Breast epithelium (tissue), 4 donors: ENCODE results near the gene NLGN4Y. TPM values are rescaled to one million over a fixed set of nuclear protein-coding genes. Genes with fewer than 3 reads are reported as not detected.
A peak's percentile ranks its signal among the peaks of the same experiment; 100 is the strongest.

Experiments used
- DNase-seq, 2 donors: peaks; one replicate each; pipeline ENCODE4 v3.0.0-alpha.2; 2019; ENCODE audit warnings: low spot score in 2 of 2
- H3K27ac ChIP-seq, 2 donors: fragments of 200-600 bp; sonication (generic) in 1 of 2; one replicate each; pipeline ENCODE4 v1.5.1; 2016 to 2019; ENCODE audit warnings: mild to moderate bottlenecking in 1 of 2
- H3K27me3 ChIP-seq, 2 donors: fragments of 200-600 bp; sonication (generic) in 1 of 2; one replicate each; pipeline versions ENCODE4 v1.5.1 to v1.6.0; 2017 to 2019; ENCODE audit warnings: control low read depth in 1 of 2, mild to moderate bottlenecking in 1 of 2
- H3K36me3 ChIP-seq: fragments of 200-600 bp; one replicate; pipeline ENCODE4 v1.5.1; 2019
- H3K4me1 ChIP-seq, 2 donors: fragments of 200-600 bp; sonication (generic); one replicate each; pipeline ENCODE4 v1.5.1; 2016 to 2019; ENCODE audit warnings: control low read depth in 1 of 2
- H3K4me3 ChIP-seq, 3 donors: fragments of 200-600 bp; sonication (generic); 1 replicate in 2 of 3; 2 replicates in 1 of 3; pipeline ENCODE4 v1.5.1; 2016 to 2019; ENCODE audit warnings: mild to moderate bottlenecking in 3 of 3, moderate library complexity in 2 of 3
- H3K9me3 ChIP-seq, 2 donors: fragments of 200-600 bp; sonication (generic) in 1 of 2; one replicate each; pipeline ENCODE4 v1.5.1; 2016 to 2019; ENCODE audit warnings: control low read depth in 1 of 2
- CTCF ChIP-seq, 3 donors: fragments of 450-650 bp; IDR thresholded peaks; one replicate each; pipeline ENCODE4 v1.5.1; 2016 to 2017; ENCODE audit warnings: antibody characterized with exemption in 3 of 3, mild to moderate bottlenecking in 3 of 3, moderate library complexity in 3 of 3
- POLR2A ChIP-seq: fragments of 450-650 bp; IDR thresholded peaks from one replicate; pipeline ENCODE4 v1.6.1; 2016; ENCODE audit warnings: antibody characterized with exemption, mild to moderate bottlenecking, moderate library complexity
- POLR2AphosphoS5 ChIP-seq, 3 donors: sonication (generic); formaldehyde crosslinking; IDR thresholded peaks; one replicate each; pipeline ENCODE4 v1.6.1; 2017; ENCODE audit warnings: antibody characterized with exemption in 3 of 3
- intact Hi-C: fragments of 100-400 bp; cut with DNase I; formaldehyde crosslinking; loops from one replicate; pipeline ENCODE4 v1.15.1; 2023; ENCODE audit warnings: low total_unique reads
- total RNA-seq, 3 donors: library from RNA; depleted of rRNA; stranded (reverse); fragments of >200 nt; gene quantifications; one replicate each; pipeline ENCODE4 v1.1.0, GENCODE V29; 2016

Gene NLGN4Y
- total RNA-seq, 3 donors from 2014 or later, result 0.15 to 20.3 TPM; not detected in 1

GRCh38 chrY:14522379-14522950 is 1.9 kb upstream of the NLGN4Y start:
- Histone ChIP-seq H3K27ac (no peak overlapping the region), H3K4me3 (no peak overlapping the region), H3K4me1 (no peaks in the 10 kb centered on the region), H3K27me3 (no peaks in the 10 kb centered on the region), H3K36me3 (no peaks in the 10 kb centered on the region), H3K9me3 (no peaks in the 10 kb centered on the region)
- DNase-seq, result no peak
- intact Hi-C loops, result no loop called here
- TF ChIP-seq CTCF (IDR thresholded peaks at IDR 0.05) (no peak), POLR2AphosphoS5 (IDR thresholded peaks at IDR 0.05) (no peak)

DNA sequence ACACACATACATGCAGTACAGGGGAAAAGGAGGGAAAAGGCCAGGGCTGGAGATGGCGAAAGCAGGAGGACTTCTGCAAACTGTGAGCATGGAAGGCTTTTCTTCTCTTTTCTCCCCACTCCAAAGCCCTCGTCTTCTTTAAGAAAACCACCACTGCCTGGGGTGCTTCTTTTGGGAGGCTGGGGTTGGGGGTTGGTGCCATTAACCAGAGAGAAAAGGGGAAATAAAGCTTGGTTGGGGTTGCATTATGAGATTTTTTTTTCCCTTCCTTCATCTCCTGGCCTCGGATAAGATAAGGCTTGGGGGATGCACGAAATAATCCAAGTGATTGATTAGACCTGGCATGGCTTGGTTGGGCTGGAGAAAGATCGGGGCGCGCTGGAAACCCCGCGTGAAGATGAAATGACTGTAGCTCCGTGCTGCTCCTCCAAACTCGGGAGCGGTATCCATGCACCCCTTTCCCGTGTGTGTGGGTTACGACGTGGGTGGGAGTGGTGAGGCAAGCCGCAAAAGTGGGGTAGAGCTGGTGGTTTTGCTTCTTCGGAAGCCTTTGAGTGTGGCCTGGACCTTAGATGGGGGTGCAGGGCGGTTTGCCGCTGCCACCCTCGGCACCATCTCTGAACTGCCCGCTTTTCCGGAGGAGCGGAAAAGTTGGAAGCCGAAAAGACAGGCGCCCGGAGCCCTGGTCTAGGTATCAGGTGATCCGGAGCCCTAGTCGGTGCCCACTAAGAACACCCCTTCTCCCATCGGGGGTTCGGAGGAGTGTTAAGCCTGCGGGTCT is 648 bp upstream of the NLGN4Y start:
- Histone ChIP-seq H3K27me3 (no peaks in the 10 kb centered on the region), H3K27ac (no peak overlapping the region), H3K36me3 (no peaks in the 10 kb centered on the region), H3K9me3 (no peaks in the 10 kb centered on the region), H3K4me3 (peak overlapping the region in 1 of 3 donors; percentile 51), H3K4me1 (no peaks in the 10 kb centered on the region)
- intact Hi-C loops, result no loop called here
- no peak for DNase-seq
- TF ChIP-seq POLR2AphosphoS5 (IDR thresholded peaks at IDR 0.05) (no peak), CTCF (IDR thresholded peaks at IDR 0.05) (no peak), POLR2A (no peak)

DNA sequence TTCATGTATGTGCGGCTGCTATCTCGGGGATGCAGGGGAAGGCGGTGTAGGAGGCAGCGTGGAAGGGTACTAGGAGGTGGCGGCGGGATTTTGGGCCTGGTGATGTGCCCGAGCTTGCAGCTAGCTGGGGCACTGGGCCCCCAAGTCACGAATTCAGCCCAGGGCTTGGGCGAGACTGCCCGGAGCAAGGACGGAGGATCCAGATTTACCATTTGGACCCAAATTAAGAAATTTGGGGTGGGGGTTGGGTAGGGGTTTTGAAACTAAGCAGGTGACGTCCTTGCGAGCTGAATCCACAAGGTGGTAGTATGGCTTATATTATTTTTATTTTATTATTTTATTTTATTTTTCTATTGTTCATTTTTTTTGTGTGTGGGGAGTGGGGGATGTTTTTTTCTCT is 986 bp downstream of the NLGN4Y start:
- H3K4me3 ChIP-seq, result peak overlapping the region in 1 of 3 donors; percentile 51
- H3K27me3 ChIP-seq, result no peaks in the 10 kb centered on the region
- no peaks in the 10 kb centered on the region for H3K9me3 ChIP-seq
- no peaks in the 10 kb centered on the region for H3K4me1 ChIP-seq
- intact Hi-C loops, result no loop called here
- DNase-seq, result no peak
- no peak overlapping the region for H3K27ac ChIP-seq
- TF ChIP-seq POLR2AphosphoS5 (IDR thresholded peaks at IDR 0.05) (no peak), POLR2A (no peak), CTCF (IDR thresholded peaks at IDR 0.05) (no peak)
- no peaks in the 10 kb centered on the region for H3K36me3 ChIP-seq

GRCh38 chrY:14528361-14528760 is 4.0 kb downstream of the NLGN4Y start:
- Histone ChIP-seq H3K36me3 (no peaks in the 10 kb centered on the region), H3K9me3 (no peaks in the 10 kb centered on the region), H3K27me3 (no peaks in the 10 kb centered on the region), H3K27ac (no peak overlapping the region), H3K4me3 (no peak overlapping the region), H3K4me1 (no peaks in the 10 kb centered on the region)
- DNase-seq, result no peak
- TF ChIP-seq POLR2A (no peak), CTCF (IDR thresholded peaks at IDR 0.05) (no peak), POLR2AphosphoS5 (IDR thresholded peaks at IDR 0.05) (no peak)
- intact Hi-C loops, result no loop called here

- Histone ChIP-seq H3K27me3 (no peaks in the 10 kb centered on the region), H3K4me1 (no peaks in the 10 kb centered on the region), H3K36me3 (no peaks in the 10 kb centered on the region), H3K27ac (no peak overlapping the region), H3K4me3 (no peak overlapping the region), H3K9me3 (no peaks in the 10 kb centered on the region)
- no peak for DNase-seq
- no peak for TF ChIP-seq POLR2AphosphoS5 (IDR thresholded peaks at IDR 0.05)
- TF ChIP-seq POLR2A, result no peak
- TF ChIP-seq CTCF (IDR thresholded peaks at IDR 0.05), result no peak
- intact Hi-C loops, result no loop called here
Measured at GRCh38 chrY:14536703-14537102, 12.4 kb downstream of the NLGN4Y start.
